KMS-11 (cell line): Measurements from ENCODE around the gene CD28.

Experiments
- H2AFZ ChIP-seq: fragments of 200-600 bp; sonication (generic); 2 replicates; pipeline ENCODE4 v1.6.1; 2016; ENCODE audit warnings: antibody characterized with exemption, mixed run types, low read depth
- H3K27ac ChIP-seq: fragments of 200-600 bp; sonication (generic); 2 replicates; pipeline ENCODE4 v1.6.1; 2016; ENCODE audit warnings: mild to moderate bottlenecking, mixed run types
- H3K27me3 ChIP-seq: fragments of 200-600 bp; sonication (generic); 2 replicates; pipeline ENCODE4 v1.6.1; 2017; ENCODE audit warnings: mild to moderate bottlenecking, low read depth, mixed run types, moderate library complexity; ENCODE audit not compliant: insufficient read depth
- H3K36me3 ChIP-seq: fragments of 200-600 bp; sonication (generic); 2 replicates; pipeline ENCODE4 v1.6.1; 2017; ENCODE audit warnings: mild to moderate bottlenecking, mixed run types; ENCODE audit not compliant: insufficient read depth
- H3K4me1 ChIP-seq: fragments of 200-600 bp; sonication (generic); 2 replicates; pipeline ENCODE4 v1.6.1; 2016; ENCODE audit warnings: mild to moderate bottlenecking, low read depth, mixed run types; ENCODE audit not compliant: poor library complexity, severe bottlenecking
- H3K4me2 ChIP-seq: fragments of 200-600 bp; sonication (generic); 2 replicates; pipeline ENCODE4 v1.7.0; 2016; ENCODE audit warnings: mild to moderate bottlenecking, mixed run types
- H3K4me3 ChIP-seq: fragments of 200-600 bp; sonication (generic); IDR thresholded peaks from 2 replicates; pipeline ENCODE4 v1.6.1; 2017; ENCODE audit warnings: low read depth, low read length, mixed read lengths; ENCODE audit not compliant: insufficient read depth
- H3K79me2 ChIP-seq: fragments of 200-600 bp; sonication (generic); 2 replicates; pipeline ENCODE4 v1.6.1; 2016; ENCODE audit warnings: low read depth, mixed run types; ENCODE audit not compliant: insufficient read depth
- H3K9ac ChIP-seq: fragments of 200-600 bp; sonication (generic); 2 replicates; pipeline ENCODE4 v1.6.1; 2016; ENCODE audit warnings: mild to moderate bottlenecking, mixed run types
- H4K20me1 ChIP-seq: fragments of 200-600 bp; sonication (generic); 2 replicates; pipeline ENCODE4 v1.6.1; 2016; ENCODE audit warnings: mild to moderate bottlenecking, mixed run types; ENCODE audit not compliant: insufficient read depth
- CTCF ChIP-seq: fragments of 200-600 bp; sonication (generic); conservative IDR thresholded peaks from 2 replicates; pipeline ENCODE4 v1.6.1; 2017; ENCODE audit warnings: low read depth, mild to moderate bottlenecking, antibody characterized with exemption, low read length, moderate library complexity, mixed read lengths

Gene CD28

GRCh38 chr2:203786549-203787351 is 80.3 kb downstream of the CD28 start:
- Histone ChIP-seq H4K20me1 (no peaks in the 10 kb centered on the region), H3K36me3 (no peaks in the 10 kb centered on the region), H3K4me2 (no peak overlapping the region), H3K27ac (no peak overlapping the region), H3K4me3 (no peak overlapping the region), H3K4me1 (peaks cover 37% of the 10 kb centered on the region), H3K79me2 (no peaks in the 10 kb centered on the region), H3K9ac (no peak overlapping the region), H2AFZ (no peak overlapping the region), H3K27me3 (no peaks in the 10 kb centered on the region)
- TF ChIP-seq CTCF: no peak

GRCh38 chr2:203787979-203788378 is 81.5 kb downstream of the CD28 start:
- H3K9ac ChIP-seq: no peak overlapping the region
- H4K20me1 ChIP-seq: no peaks in the 10 kb centered on the region
- H3K36me3 ChIP-seq: no peaks in the 10 kb centered on the region
- no peaks in the 10 kb centered on the region for H3K27me3 ChIP-seq
- H3K4me1 ChIP-seq: peaks cover 24% of the 10 kb centered on the region
- H3K4me3 ChIP-seq: no peak overlapping the region
- no peaks in the 10 kb centered on the region for H3K79me2 ChIP-seq
- no peak for TF ChIP-seq CTCF
- no peak overlapping the region for H2AFZ ChIP-seq
- H3K4me2 ChIP-seq: no peak overlapping the region
- H3K27ac ChIP-seq: no peak overlapping the region
